NOMO-1 treated with dmso at 0.1 percent for 144 hours (cell line): ENCODE data around the gene SLC2A10.

ENCODE experiments used
- DNase-seq: peaks from one replicate; lab custom pipeline; 2025; ENCODE audit not compliant: unreplicated experiment; lab: John Stamatoyannopoulos, UW

Gene SLC2A10

DNA sequence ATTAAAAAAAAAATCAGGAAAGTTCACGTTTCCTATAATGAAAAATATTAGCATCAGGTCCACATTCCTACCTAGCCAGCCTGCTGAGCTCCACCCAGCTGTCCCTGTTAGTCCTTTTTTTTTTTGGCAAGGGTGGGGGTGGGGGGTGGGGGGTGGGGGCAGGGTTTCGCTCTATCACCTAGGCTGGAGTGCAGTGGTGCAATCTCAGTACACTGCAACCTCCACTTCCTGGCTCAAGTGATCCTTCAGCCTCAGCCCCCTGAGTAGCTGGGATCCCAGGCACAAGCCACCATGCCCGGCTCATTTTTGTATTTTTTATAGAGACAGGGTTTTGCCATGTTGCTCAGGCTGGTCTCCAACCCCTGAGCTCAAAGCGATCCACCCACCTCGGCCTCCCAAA lies 7.5 kb upstream of the SLC2A10 start:
- DNase-seq: no peak

DNA sequence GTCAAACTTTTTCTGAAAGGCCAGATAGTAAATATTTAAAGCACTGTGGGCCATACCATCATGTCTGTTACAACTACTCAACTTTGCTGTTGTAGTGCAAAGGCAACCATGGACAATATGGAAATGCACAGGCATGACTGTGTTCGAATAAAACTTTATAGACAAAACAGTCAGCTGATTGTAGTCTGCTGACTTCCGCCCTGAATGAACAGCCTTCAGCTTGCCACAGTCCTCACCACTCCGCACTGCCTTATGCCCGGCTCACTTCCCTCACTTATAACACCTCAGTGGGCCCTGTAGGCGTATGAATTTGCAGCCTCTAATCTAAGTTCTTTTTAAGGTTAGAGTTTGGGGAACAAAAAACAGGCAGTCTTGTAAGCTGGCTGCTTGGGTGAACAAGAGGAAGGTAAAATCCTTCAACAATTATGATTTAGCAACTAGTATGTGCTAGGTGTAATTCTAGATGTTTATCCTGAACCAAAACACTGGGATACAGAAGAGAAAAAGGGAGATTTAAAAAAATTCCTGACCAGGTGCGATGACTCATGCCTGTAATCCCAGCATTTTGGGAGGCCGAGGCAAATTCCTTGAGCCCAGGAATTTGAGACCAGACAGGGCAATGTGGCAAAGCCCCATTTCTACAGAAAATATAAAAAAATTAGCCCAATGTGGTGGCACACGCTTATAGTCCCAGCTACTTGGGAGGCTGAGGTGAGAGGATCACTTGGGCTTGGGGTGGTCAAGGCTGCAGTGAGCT lies 6.8 kb upstream of the SLC2A10 start:
- no peak for DNase-seq

DNA sequence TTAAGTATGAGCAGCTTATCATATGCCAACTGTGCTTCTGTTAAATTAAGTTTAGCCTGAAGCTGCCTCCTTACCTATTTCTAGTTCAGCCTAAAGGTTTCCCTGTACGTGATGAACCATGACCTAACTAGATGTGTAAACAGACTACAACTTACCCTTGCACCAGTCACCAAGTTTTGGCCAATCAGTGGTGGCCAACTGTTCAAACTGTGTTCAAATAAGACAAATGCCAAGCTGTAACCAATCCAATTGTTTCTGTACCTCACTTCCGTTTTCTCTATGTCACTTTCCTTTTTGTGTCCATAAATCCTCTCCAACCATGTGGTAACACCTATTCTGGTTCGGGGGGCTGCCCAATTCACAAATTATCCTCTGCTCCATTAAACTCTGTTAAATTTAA lies 6.0 kb upstream of the SLC2A10 start:
- no peak for DNase-seq

DNA sequence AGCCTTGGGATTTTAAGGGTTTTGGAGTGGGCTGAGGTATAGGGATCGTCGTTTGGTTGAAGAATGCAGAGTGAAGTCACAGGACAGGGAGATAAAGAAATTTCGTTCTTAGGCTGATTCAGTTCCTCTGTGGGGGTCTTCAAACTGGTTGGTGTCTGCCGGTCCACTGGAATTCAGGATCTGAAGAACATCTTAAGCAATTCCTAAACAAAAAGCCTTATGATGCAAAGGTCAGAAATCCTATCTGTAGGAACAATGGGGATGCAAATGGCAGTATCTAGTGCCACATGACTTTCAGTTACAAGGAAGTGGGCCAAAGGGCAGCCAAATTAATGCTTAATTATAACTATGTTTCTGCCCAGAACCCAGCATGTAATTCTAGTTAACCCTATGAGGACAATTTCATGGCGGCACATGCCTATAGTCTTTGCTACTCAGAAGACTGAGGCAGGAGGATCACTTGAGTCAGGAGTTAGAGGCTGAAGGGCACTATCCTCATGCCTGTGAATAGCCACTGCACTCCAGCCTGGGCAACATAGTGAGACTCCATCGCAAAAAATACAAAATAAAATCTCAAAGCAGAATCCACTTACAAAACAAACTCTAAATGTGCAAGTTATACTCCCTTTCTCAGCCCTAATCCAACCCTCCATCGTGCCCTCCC lies 4.6 kb upstream of the SLC2A10 start:
- no peak for DNase-seq

DNA sequence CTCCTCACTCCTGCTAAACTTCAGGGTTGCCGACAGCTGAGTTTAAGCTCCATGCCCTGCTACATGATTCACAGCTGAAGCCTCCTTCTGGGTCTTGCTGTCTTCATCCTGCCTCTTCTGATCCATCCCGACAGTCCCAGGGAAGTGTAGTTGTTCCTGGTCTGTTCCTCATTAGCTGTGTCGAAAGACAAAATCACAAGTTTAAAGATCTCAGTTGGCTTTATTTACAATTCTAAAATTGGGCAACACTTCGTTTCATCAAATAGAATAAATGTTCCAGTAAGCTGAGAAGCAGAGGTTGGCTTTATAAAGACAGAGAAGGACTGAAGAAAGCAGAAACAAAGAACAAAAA lies 4.1 kb upstream of the SLC2A10 start:
- DNase-seq: no peak

DNA sequence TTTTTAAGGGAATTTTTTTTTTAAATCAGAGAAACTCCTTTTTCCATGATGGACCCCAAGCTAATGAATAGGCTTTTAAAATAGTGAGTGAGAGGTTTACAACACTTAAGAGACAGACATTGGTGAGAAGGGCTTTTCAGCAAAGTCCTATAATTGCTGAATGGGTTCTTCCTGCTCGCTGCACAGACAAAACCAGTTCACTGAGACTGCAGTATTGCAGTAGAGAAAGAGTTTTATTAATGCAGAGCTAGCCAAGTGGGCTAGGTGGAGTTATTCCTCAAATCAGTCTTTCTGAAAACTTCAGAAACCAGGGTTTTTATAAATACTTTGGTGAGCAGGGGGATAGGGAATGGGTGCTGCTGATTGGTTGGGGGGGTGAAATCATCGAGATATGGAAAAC lies 3.2 kb upstream of the SLC2A10 start:
- DNase-seq: no peak

DNA sequence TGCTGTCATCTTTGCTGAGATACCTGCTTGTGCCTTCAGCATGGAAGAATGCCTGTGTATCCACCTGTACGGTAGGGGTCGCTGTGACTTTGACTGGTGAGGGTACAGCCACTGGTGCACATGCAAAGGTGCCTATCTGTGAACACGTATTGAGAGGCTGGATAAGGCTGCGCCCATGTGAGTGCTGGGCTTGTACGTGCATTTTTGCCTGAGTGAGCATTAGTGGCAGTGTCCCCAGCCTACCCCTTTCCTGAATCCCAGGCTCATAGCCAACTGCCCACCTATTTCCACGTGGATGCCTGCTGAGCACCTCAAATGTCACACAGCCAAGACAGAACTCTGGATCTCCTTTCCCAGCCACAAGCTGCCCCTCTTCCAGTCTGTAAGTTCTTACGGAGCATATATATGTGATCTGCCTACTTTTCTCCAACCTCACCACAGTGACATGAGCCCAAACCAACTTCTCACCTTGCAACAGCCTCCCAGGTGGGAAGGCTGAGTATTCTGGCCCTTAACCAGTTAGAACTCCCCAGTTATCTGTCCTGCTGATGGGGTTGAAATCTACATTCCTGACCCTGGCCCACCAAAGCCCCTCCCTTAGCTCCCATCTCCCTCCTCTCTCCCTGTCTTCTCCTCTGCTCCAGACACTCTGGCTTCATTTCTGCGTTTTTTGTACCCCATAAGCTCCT lies 1.1 kb upstream of the SLC2A10 start:
- no peak for DNase-seq

DNA sequence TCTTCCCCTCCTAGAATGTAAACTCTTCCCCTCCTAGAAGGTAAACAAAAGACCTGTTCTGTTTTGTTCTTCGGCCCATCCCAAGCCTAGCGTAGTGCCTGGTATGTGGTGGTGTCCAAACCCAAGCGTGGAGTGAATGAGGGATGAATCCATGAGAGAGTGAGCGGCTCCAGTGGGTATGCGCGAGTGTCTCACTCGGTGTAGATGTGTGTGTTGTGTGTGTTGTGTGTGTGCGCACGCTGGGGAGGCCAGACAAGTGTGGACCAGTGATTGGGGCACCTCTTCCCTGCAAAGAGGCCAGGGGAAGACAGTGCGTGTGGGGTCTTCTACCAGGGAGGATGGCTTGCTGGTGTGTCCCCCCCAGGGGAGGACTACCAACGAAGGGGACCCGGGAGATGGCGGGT lies 392 bp upstream of the SLC2A10 start:
- DNase-seq: no peak

DNA sequence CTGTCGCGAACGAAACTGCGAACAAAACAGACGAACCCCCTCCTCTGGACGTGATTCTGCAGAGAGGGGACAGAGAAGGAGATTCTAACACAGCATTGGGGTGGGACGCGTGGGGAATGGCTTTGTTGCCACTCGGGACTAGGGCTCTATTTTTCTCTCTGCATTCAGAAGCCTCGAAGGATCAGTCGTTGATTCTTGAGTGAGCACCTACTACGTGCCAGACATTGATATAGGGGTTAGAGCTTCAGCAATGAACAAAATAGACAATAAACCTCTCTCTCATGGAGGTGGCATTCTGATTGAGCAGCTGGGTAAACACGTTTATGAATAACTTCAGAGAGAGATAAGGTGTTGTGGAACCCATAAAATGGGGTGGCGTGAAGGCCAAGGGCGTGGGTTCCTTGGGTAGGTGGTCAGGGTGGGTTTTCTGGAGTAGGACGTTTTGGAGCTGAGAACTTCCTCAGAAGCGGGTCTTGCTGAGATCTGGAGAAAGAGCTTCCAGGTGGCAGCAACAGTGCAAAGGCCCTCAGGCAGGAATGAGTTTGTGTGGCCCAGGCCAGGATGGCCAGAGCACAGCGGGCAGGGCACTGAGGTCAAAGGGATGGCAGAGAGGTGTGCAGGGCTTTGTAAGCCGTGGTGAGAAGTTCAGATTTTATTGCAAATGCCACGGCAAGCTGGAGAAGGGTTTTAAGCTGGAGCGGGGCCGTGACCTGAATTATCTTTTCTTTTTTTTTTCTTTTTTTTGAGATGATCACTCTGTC lies 884 bp downstream of the SLC2A10 start:
- no peak for DNase-seq

DNA sequence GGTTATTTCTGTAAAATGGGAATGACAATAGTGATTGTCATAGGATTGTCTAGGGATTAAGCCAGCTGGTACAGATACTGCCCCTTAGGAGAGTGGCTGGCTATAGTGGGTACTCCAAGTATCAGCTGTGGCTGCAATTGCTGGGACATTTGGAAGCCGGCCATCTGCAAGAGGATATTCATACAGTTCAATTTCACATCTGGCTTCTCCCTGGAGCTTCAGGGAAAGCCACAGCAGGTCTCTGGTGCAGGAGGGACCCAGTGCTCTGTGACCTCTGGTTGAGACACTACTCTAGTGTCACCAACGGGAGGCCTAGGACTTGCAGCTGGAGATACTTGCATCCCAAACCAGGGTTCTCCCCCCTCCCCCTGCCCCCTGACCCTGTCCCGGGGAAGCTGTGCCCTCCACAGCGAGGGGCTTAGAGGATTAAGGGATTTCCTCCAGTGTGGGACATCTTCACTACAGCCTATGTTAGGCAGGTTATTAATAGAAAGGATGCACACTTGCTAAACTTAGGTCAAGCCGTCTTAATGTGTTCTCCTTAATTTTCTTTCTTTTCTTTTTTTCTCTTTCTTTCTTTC lies 2.7 kb downstream of the SLC2A10 start:
- DNase-seq: no peak

DNA sequence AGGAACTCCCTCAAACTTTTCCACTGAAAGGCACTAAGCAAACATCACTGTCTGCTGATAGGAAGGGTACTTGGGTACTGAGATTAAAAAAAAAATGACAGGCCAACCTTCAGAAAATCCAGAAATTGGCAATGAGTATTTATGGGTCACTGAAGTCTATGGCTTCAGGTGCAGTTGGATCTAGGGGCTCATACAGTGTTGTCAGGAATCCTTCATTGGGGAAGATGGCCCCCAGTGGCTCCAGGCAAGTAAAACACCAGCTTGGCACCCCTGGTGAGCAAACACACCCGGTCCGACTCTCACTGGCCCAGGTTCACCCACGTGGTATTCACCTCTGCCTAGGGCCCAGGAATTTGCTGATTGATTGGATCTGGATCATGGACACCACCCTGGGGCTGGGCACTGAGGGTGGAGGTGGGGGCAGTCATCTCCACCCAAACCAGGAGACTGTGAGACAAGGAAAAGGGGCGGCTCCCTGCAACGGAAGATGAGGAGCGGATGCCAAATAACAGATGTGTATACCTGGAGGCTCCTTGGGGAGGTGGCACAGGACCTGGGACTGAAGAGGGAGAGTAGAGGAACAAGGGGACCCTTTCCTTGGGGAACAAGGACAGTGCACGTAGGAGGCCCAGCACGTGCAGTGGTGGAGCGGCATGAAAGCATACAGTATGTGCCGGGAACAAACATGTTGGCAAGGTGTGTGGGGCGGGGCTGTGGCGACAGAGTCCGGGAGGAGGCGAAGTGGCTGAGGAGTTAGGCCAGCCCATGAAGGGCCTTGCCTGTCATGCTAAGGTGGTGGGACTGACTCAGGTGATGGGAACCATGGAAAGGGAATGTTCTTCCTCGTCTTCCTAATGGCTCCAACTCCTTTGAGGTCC lies 4.7 kb downstream of the SLC2A10 start:
- no peak for DNase-seq

DNA sequence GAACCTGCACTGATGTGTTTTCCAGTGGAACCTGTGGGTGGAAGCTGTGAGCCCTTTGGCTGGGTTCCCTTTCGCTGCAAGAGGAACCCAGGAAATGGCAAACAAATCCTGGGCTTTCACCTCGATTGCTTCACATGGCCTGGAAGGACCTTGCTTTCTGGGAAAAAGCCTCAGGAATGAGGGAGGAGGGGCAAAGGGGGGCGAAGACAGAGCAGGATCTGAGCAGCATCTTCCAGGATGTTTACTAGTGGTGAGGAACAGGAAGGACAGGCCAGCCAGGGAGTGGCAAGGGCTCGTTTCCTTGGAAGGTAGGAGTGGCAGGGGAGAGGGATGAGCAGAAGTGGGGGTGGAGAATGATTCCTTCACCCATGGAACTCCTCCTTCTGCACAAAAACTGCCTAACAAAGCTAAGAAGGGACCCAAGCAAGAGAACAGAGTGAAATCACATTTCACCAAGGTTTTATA lies 5.9 kb downstream of the SLC2A10 start:
- DNase-seq: no peak

DNA sequence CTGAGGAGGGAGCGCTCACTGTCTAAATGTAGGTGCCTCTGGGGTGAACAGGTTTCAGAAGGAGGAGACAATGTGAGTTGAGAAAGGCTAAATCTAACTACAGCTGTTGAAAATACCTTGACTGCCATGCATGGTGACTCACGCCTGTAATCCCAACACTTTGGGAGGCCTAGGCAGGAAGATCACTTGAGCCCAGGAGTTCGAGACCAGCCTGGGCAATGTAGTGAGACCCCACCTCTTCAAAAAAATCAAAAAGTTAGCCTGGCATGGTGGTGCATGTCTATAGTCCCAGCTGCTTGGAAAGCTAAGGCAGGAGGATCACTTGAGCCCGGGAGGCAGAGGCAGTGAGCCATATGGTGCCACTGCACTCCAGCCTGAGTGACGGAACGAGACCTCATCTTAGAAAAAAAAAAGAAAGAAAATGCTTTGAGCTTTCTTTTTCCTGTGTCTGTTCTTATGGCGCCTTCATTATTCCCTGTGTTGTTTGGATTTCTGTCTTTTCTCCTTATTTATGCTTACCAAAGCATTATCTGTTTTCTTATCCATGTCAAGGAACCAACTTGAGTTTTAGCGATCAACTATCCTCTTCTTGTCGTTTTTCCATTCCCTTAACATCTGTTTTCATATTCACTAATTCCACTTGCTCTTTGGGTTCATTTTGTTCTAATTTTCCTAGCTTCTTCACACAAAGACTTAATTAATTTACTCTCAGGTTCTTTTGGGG lies 8.5 kb downstream of the SLC2A10 start:
- no peak for DNase-seq

DNA sequence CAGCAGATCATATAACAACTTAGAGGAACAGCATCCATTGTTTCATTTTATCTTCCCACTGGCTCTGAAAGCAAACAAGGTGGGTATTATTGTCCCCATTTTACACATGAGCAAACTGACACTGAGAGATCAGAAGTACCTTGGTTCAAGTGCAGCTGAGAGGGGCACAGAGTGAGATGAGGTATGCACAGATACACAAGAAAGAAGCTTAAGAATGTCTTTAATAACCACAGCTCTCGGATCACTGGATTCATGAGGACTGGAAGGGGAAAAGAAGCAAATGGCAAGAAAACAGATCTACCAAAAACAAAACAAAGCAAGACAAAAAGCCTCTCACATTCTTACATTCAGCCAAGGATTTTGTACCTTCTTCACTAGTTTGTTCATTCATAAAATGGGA lies 10.6 kb downstream of the SLC2A10 start:
- DNase-seq: no peak

DNA sequence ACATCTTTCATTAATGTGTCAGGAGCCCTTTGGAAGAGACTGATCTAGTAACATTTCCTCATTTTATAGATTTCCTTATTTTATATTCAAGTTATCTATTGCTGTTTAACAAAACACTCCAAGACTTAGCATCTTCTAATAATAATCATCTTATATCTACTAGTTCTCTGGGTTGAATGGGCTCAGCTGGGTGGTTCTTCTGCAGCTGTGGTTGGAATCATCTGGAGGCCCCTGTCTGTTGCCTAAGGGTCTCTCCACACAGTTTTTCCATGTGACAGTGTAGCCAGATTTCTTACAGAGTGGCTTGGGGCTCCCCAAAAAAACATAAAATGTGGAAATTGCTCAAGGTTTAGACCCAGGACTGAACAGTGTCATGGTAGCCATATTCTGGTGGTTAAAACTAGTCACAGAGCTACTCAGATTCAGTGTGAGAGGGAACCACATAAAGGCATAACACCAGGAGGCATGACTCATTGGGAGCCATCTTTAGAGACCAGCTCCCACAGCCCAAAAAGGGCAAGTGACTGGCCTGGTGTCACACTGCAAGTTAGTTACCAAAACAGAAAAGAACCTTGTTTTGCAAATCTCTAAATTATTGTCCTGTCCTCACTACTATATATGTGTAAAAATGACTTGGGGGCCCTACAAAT lies 11.5 kb downstream of the SLC2A10 start:
- no peak for DNase-seq

DNA sequence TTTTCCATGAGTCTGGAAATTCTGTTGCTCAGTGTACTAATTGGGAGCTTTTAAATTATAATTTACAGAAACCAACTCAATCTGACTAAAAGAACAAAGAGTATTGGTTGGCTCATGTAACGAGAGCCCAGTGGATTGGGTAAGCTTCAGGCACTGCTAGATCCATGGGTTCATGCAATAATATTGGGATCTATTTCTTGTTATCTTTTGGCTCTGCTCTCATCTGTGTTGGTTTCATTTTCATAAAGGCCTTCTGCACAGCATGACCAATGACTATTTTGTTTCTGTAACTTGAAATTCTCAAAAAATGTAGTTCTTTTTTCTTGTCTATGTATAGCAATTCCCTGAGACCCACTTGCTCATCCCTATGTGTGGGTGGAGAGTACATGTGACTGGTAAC lies 12.0 kb downstream of the SLC2A10 start:
- DNase-seq: no peak

DNA sequence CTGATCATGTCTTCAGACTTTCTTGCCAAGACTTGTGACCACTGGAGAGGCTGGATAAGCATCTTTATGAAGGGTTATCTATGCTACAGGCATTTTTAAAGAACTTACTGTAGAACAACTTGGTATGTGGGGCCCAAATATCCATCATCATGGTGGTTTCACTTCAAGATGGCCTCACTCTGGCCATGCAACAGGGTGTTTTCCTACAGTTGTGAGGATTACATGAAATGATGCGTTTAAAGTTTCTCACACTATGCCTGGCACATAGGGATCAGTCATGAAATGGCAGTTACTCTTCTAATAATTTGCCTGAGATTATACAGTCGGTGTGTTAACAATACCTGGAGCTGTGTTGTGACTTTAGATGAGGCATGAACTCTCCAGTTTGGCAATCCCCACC lies 13.0 kb downstream of the SLC2A10 start:
- no peak for DNase-seq

DNA sequence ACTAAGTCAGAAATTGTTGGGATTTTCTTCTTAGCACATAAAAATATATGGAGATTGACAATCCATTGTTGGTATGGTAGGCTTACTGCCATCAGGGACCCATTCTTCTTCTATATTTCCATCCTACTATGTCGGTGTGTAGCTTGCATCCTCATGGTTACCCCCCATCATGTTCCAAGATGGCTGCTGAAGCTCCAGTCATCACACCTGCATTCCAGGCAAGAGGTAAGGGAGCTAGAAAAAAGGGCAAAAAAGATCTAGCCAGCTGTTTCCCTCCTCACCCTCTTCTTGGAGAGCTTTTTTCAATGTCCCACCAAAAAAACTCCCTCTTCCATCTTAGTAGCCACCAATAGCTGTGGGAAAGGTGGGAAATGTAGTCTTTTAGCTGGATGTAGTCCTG lies 13.6 kb downstream of the SLC2A10 start:
- no peak for DNase-seq

DNA sequence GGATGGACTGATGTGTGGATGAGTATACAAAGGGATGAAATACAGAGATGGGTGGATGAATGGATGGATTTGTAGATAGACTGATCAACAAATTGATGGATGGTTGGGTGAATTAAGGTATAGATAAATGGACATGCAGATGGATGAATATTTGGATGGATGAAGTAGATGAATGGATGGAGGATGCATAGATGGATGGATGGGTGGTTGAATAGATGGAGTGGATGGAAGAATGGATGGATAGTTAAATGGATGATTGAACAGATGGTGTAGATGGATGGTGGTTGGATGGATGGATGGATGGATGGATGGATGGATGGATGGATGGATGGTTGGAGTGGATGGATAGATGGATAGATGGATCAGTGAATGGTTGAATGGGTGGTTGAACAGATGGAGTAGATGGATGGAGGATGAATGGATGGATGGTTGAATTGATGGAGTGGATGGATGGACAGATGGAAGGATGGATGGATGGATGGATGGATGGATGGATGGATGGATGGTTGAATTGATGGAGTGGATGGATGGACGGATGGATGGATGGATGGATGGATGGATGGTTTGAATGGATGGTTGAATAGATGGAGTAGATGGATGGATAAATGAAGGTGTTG lies 15.0 kb downstream of the SLC2A10 start:
- DNase-seq: no peak
